ENCODE results near the gene TOM1.

- TF ChIP-seq CTCF (IDR thresholded peaks at IDR 0.05; ENCODE audit: low read depth, low read length): no peak
- no peak for TF ChIP-seq POLR2A (IDR thresholded peaks at IDR 0.05; ENCODE audit: extremely low read depth, insufficient read length)
Measured at GRCh38 chr22:35381424-35382009, 81.8 kb downstream of the TOM1 start.
